Vagina (tissue), 2 donors: ENCODE measurements around the gene TRIAP1. TPM values are rescaled to one million over a fixed set of nuclear protein-coding genes. Genes with fewer than 3 reads are reported as not detected.
"Not testable (repeated sequence)": the region's sequence is repeated elsewhere in the genome, so short reads cannot be mapped to it uniquely, and the experiment has no call there.

Experiments
- DNase-seq, 2 donors: peaks; one replicate each; pipeline ENCODE4 v3.0.0-alpha.2; 2017; ENCODE audit errors: extremely low spot score in 2 of 2
- H3K27ac ChIP-seq: fragments of 200-600 bp; sonication (generic); one replicate; pipeline ENCODE4 v1.5.1; 2019
- H3K27me3 ChIP-seq: fragments of 200-600 bp; sonication (generic); one replicate; pipeline ENCODE4 v1.5.1; 2019
- H3K36me3 ChIP-seq, 2 donors: fragments of 200-600 bp; sonication (generic); one replicate each; pipeline ENCODE4 v1.5.1; 2017 to 2019
- H3K4me1 ChIP-seq: fragments of 200-600 bp; sonication (generic); one replicate; pipeline ENCODE4 v1.5.1; 2019
- H3K4me3 ChIP-seq, 2 donors: fragments of 200-600 bp; sonication (generic); 1 replicate in 1 of 2; 2 replicates in 1 of 2; pipeline ENCODE4 v1.5.1; 2016 to 2019
- H3K9me3 ChIP-seq: fragments of 200-600 bp; sonication (generic); one replicate; pipeline ENCODE4 v1.5.1; 2019
- POLR2A ChIP-seq, 2 donors: fragments of 450-650 bp; IDR thresholded peaks; one replicate each; pipeline ENCODE4 v1.6.1; 2017; ENCODE audit warnings: antibody characterized with exemption in 2 of 2, mild to moderate bottlenecking in 2 of 2, moderate library complexity in 2 of 2
- POLR2AphosphoS5 ChIP-seq, 2 donors: sonication (generic); formaldehyde crosslinking; IDR thresholded peaks; one replicate each; pipeline ENCODE4 v1.9.0; 2017; ENCODE audit warnings: antibody characterized with exemption in 2 of 2, mild to moderate bottlenecking in 2 of 2, low read depth in 1 of 2; ENCODE audit not compliant: insufficient read depth in 1 of 2
- intact Hi-C: fragments of 100-400 bp; cut with DNase I; formaldehyde crosslinking; loops from one replicate; pipeline ENCODE4 v1.15.1; 2023
- total RNA-seq: library from RNA; depleted of rRNA; stranded (reverse); fragments of >200 nt; gene quantifications from one replicate; pipeline ENCODE4 v1.2.3, GENCODE V29; 2016
- TF ChIP-seq, protein P1 (sequence below), 3 experiments: fragments of 450-650 bp in 2 of 3; fragments of 200-600 bp in 1 of 3; sonication (generic) in 1 of 3; IDR thresholded peaks; one replicate each; pipeline ENCODE4 v1.5.1; 2017 to 2019; ENCODE audit warnings: antibody characterized with exemption in 3 of 3, mild to moderate bottlenecking in 2 of 3, moderate library complexity in 2 of 3

The TRIAP1 gene
- total RNA-seq, 1 donor from 2014 or later: 3.9 TPM

DNA sequence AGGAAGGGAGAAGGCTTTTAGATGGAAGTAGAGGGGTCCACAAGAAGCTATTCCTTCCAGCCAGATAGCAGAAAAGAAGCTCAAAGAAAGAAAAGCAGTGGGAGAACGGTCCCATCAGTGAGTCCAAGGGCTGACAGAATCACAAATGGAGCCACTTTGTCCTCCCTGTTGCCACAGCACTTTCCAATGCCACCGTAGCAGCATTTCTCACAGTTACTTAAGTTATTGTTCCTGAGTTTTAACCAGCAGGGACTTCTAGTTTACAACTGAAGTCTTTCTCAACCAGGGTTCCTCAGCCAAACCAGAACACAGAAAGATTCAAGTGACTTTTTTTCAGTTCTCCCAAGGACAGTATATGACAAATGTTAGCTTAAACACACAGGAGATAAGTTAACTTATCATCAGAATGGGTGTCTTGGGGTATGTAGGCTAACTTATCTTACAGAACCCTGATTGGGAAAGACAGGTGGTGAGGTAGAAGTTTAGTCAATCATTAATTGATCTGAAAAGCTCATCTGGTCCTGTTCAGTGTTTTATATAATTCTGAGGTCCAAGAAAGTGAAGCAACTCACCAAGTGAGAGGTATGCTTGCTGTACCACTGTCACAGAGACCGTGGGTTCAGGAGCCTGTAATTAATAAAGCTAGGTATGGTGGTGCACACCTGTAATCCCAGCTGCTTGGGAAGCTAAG lies 7.0 kb upstream of the TRIAP1 start:
- no peaks in the 10 kb centered on the region for H3K27me3 ChIP-seq
- no peak for DNase-seq
- peaks cover 15% of the 10 kb centered on the region for H3K4me1 ChIP-seq
- H3K27ac ChIP-seq: no peak overlapping the region
- no peak for TF ChIP-seq POLR2A (IDR thresholded peaks at IDR 0.05)
- no peak overlapping the region for H3K4me3 ChIP-seq
- H3K36me3 ChIP-seq: peaks cover 0 to 31% of the 10 kb centered on the region in 2 donors
- H3K9me3 ChIP-seq: no peaks in the 10 kb centered on the region
- intact Hi-C loops: no loop called here

DNA sequence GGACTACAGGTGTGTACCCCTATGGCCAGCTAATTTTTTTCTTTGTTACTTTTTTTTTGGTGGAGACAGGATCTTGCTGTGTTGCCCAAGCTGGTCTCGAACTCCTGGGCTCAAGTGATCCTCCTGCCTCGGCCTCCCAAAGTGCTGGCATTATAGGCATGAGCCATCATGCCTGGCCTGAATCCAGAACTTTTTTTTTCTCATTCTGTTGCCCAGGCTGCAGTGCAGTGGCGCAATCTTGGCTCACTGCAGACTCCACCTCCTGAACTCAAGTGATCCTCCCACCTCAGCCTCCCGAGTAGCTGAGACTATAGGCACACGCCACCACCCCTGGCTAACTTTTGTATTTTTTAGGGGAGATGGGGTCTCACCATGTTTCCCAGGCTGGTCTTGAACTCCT lies 6.3 kb upstream of the TRIAP1 start:
- H3K4me3 ChIP-seq, H3K27ac ChIP-seq, intact Hi-C loops, H3K9me3 ChIP-seq, DNase-seq, H3K27me3 ChIP-seq: not testable (repeated sequence)
- H3K4me1 ChIP-seq: peaks cover 21% of the 10 kb centered on the region
- H3K36me3 ChIP-seq: peaks cover 0 to 25% of the 10 kb centered on the region in 2 donors

DNA sequence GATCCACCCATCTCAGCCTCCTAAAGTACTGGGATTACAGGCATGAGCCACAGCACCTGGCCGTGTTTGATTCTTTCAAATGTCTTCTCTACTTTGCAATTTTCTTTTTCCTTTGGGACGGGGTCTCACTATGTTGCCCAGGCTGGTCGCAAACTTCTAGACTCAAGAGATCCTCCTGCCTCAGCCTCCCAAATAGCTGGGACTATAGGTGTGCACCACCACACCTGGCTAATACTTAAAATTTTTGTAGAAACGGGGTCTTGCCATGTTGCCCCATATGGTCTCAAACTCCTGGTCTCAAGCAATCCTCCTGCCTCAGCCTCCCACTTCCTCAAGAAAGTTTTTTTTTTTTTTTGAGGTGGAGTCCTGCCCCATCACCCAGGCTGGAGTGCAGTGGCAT lies 1.8 kb upstream of the TRIAP1 start:
- Histone ChIP-seq H3K4me3 (no peak overlapping the region), H3K36me3 (peaks cover 0 to 16% of the 10 kb centered on the region in 2 donors), H3K27ac (no peak overlapping the region), H3K27me3 (no peaks in the 10 kb centered on the region), H3K9me3 (no peaks in the 10 kb centered on the region), H3K4me1 (peaks cover 38% of the 10 kb centered on the region)
- TF ChIP-seq POLR2A (IDR thresholded peaks at IDR 0.05): no peak
- TF ChIP-seq POLR2AphosphoS5 (IDR thresholded peaks at IDR 0.05; ENCODE audit: insufficient read depth in 1 of 2, low read depth in 1 of 2): no peak
- TF ChIP-seq, protein P1, sequence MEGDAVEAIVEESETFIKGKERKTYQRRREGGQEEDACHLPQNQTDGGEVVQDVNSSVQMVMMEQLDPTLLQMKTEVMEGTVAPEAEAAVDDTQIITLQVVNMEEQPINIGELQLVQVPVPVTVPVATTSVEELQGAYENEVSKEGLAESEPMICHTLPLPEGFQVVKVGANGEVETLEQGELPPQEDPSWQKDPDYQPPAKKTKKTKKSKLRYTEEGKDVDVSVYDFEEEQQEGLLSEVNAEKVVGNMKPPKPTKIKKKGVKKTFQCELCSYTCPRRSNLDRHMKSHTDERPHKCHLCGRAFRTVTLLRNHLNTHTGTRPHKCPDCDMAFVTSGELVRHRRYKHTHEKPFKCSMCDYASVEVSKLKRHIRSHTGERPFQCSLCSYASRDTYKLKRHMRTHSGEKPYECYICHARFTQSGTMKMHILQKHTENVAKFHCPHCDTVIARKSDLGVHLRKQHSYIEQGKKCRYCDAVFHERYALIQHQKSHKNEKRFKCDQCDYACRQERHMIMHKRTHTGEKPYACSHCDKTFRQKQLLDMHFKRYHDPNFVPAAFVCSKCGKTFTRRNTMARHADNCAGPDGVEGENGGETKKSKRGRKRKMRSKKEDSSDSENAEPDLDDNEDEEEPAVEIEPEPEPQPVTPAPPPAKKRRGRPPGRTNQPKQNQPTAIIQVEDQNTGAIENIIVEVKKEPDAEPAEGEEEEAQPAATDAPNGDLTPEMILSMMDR (IDR thresholded peaks at IDR 0.05): no peak
- intact Hi-C loops: no loop called here
- no peak for DNase-seq

DNA sequence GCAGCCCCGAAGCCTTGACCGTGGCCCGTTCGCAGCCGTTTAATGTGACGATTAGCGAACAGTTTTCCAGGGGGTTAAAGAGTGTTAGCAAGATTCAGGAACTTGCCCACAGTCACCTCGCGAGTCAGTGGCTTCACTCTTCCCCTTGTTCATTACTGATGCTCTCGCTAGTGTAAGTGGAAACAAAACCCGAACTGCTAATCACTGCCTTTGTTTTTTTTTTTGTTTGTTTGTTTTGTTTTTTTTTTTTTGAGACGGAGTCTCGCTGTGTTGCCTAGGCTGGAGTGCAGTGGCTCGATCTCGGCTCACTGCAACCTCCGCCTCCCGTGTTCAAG lies 627 bp upstream of the TRIAP1 start:
- H3K9me3 ChIP-seq, H3K27me3 ChIP-seq, intact Hi-C loops, DNase-seq: not testable (repeated sequence)
- Histone ChIP-seq H3K36me3 (peaks cover 0 to 19% of the 10 kb centered on the region in 2 donors), H3K4me3 (peak overlapping the region; percentile 70 to 97), H3K4me1 (peaks cover 38% of the 10 kb centered on the region), H3K27ac (peak overlapping the region; percentile 81)

DNA sequence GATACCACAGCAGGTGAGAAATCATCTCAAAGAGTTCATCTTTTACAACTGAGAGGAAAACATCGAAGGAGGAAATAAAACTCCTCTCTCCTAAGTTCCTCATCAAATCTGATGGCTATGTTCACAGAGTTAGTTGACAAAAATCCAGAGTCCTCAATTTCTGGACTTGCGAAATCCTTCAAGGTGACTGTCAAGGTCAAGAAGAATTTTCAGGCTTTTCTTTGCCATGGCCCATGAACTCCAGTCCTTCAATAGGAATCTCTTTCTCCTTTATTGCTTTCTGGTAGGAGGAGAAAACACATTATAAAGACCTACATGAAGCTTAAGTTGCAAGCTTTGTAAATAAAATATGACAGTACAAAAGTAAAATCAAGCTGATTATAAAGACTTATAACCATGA lies 1.5 kb downstream of the TRIAP1 start:
- peaks cover 43% of the 10 kb centered on the region for H3K4me1 ChIP-seq
- no peak overlapping the region for H3K4me3 ChIP-seq
- no peaks in the 10 kb centered on the region for H3K9me3 ChIP-seq
- TF ChIP-seq POLR2AphosphoS5 (IDR thresholded peaks at IDR 0.05; ENCODE audit: insufficient read depth in 1 of 2, low read depth in 1 of 2): no peak
- TF ChIP-seq, protein P1 (IDR thresholded peaks at IDR 0.05): no peak
- no peak for TF ChIP-seq POLR2A (IDR thresholded peaks at IDR 0.05)
- H3K27me3 ChIP-seq: no peaks in the 10 kb centered on the region
- H3K27ac ChIP-seq: no peak overlapping the region
- no peak for DNase-seq
- intact Hi-C loops: no loop called here
- H3K36me3 ChIP-seq: peaks cover 0 to 24% of the 10 kb centered on the region in 2 donors

DNA sequence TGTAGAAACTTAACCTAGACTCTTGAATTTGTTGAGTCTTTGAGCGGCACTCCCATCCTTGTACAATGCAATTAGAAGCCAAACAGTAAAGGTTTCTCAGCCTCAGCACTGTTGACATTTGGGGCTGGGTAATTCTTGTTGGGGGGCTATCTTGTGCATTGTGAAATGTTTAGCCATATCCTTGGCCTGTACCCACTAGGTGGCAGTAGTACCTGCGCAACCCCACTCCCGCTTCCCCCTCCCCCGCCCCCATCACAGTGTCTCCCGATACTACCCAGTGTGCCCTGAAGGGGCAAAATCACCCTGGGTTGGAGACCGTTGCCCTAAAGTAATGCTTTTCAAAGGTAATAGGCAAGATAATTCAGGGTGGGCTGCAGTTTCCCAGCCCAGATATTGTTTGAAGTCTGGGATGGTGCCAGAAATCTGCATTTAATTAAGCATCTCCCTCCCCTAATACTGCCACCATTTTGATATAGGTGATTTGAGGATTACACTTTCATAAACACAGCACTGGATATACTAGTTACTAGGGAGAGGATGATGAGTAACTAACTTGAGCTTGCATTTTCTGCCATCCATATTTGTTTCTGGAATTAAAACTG lies 6.4 kb downstream of the TRIAP1 start:
- H3K36me3 ChIP-seq: peaks cover 0 to 20% of the 10 kb centered on the region in 2 donors
- DNase-seq: no peak
- no peaks in the 10 kb centered on the region for H3K27me3 ChIP-seq
- no peaks in the 10 kb centered on the region for H3K9me3 ChIP-seq
- H3K27ac ChIP-seq: no peak overlapping the region
- H3K4me3 ChIP-seq: no peak overlapping the region
- peaks cover 18% of the 10 kb centered on the region for H3K4me1 ChIP-seq
- TF ChIP-seq, protein P1 (IDR thresholded peaks at IDR 0.05): no peak
- TF ChIP-seq POLR2A (IDR thresholded peaks at IDR 0.05) (no peak), POLR2AphosphoS5 (IDR thresholded peaks at IDR 0.05; ENCODE audit: insufficient read depth in 1 of 2, low read depth in 1 of 2) (no peak)
- intact Hi-C loops: no loop called here
